Caco-2 (cell line): ENCODE data around the gene RANBP10. TPM values are rescaled to one million over a fixed set of nuclear protein-coding genes. Genes with fewer than 3 reads are reported as not detected.
"Not testable (repeated sequence)": the region's sequence is repeated elsewhere in the genome, so short reads cannot be mapped to it uniquely, and the experiment has no call there.

Experiments used
- BruUV-seq: library from RNA; stranded (reverse); fragments of 400-500 nt; replicated peaks from 2 replicates; lab custom pipeline; 2021; lab: Mats Ljungman, UMichigan
- CTCF ChIA-PET: fragments of 300-600 bp; sonication (Branson Sonifier 250); formaldehyde crosslinking; loops from one replicate; lab custom pipeline; 2022; ENCODE audit warnings: antibody characterized with exemption; lab: Charles Lee
- POLR2A ChIA-PET: fragments of 300-600 bp; sonication (Branson Sonifier 250); formaldehyde crosslinking; loops from one replicate; lab custom pipeline; 2022; ENCODE audit warnings: antibody characterized with exemption; lab: Charles Lee
- DNase-seq, 2 experiments: peaks; one replicate each; pipeline versions ENCODE4 v3.0.0 to v3.0.0-alpha.2; 2020 to 2022
- H3K27me3 ChIP-seq: replicated peaks from 2 replicates; pipeline ENCODE4 v1.6.0; 2011; ENCODE audit warnings: low read length; ENCODE audit not compliant: control insufficient read depth, insufficient read depth
- H3K36me3 ChIP-seq: 2 replicates; pipeline ENCODE4 v1.5.1; 2011; ENCODE audit warnings: low read length; ENCODE audit not compliant: control insufficient read depth, insufficient read depth
- H3K4me1 ChIP-seq: fragments of 250-450 bp; sonication (Bioruptor Pico); 2 replicates; pipeline ENCODE4 v1.5.1; 2020; ENCODE audit warnings: mild to moderate bottlenecking
- H3K4me3 ChIP-seq: 2 replicates; pipeline ENCODE4 v1.5.1; 2011; ENCODE audit warnings: low read depth, mild to moderate bottlenecking, control low read depth, low read length
- H3K9me3 ChIP-seq: fragments of 250-450 bp; sonication (Bioruptor Pico); 2 replicates; pipeline ENCODE4 v1.5.1; 2020; ENCODE audit warnings: mild to moderate bottlenecking, moderate library complexity
- H3K27ac Mint-ChIP-seq: one replicate; pipeline ENCODE4 v1.8.0; 2022; ENCODE audit warnings: mixed read lengths; ENCODE audit not compliant: unreplicated experiment
- H3K27me3 Mint-ChIP-seq: one replicate; pipeline ENCODE4 v1.8.0; 2022; ENCODE audit warnings: mixed read lengths; ENCODE audit not compliant: insufficient read depth, unreplicated experiment
- H3K36me3 Mint-ChIP-seq: one replicate; pipeline ENCODE4 v1.8.0; 2022; ENCODE audit warnings: mild to moderate bottlenecking, mixed read lengths; ENCODE audit not compliant: insufficient read depth, unreplicated experiment
- H3K4me1 Mint-ChIP-seq: one replicate; pipeline ENCODE4 v1.8.0; 2022; ENCODE audit warnings: low read depth, mixed read lengths; ENCODE audit not compliant: unreplicated experiment
- H3K4me3 Mint-ChIP-seq: one replicate; pipeline ENCODE4 v1.8.0; 2022; ENCODE audit warnings: mild to moderate bottlenecking, moderate library complexity, mixed read lengths; ENCODE audit not compliant: unreplicated experiment
- H3K9me3 Mint-ChIP-seq: one replicate; pipeline ENCODE4 v1.8.0; 2022; ENCODE audit warnings: mixed read lengths; ENCODE audit not compliant: unreplicated experiment
- intact Hi-C: fragments of 100-400 bp; cut with micrococcal nuclease; formaldehyde crosslinking; loops from one replicate; pipeline ENCODE4 v1.10.0; 2022; ENCODE audit not compliant: unreplicated experiment
- total RNA-seq: library from RNA; stranded (reverse); gene quantifications from 2 replicates; pipeline ENCODE4 v1.2.3, GENCODE V29; 2022
- TF ChIP-seq, protein P1 (sequence below), 2 experiments: fragments of 200-600 bp in 1 of 2; IDR thresholded peaks; 1 replicate in 1 of 2; 2 replicates in 1 of 2; pipeline versions ENCODE4 v1.5.1 to v1.8.0; 2011 to 2022; ENCODE audit warnings: antibody characterized with exemption in 1 of 2, control low read depth in 1 of 2, inconsistent platforms in 1 of 2, low read depth in 1 of 2, low read length in 1 of 2, mild to moderate bottlenecking in 1 of 2, moderate library complexity in 1 of 2; ENCODE audit not compliant: insufficient read depth in 1 of 2, severe bottlenecking in 1 of 2, unreplicated experiment in 1 of 2

The RANBP10 gene
- total RNA-seq, 1 experiment from 2014 or later = 21.8 TPM

DNA sequence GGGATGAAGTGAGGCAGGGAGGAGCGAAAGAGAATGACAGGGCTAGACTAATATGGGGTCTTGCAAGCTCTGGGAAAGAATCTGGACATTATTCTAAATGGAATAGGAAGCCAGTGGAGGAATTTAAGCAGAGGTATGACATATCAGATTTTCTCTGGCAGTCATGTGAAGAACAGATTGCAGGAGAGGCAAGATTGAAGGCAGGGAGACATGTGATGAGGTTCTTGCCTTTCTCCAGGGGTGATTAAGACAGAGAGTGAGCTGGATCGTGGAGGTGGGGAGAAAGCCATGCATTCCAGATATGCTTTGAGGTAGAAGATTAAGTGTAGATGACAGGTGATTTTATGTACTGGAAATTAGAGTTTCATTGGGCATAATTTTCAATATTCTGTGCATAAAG lies 31.5 kb upstream of the RANBP10 start:
- CTCF ChIA-PET = interaction anchor here (0.6 kb wide), 1 partner anchor 9 kb away, joined by 3 read pairs; no protein-coding TSS in a partner anchor
- POLR2A ChIA-PET = no interaction called here
- no peaks in the 10 kb centered on the region for H3K27me3 ChIP-seq
- Mint-ChIP-seq H3K27ac (no peak overlapping the region), H3K9me3 (no peaks in the 10 kb centered on the region), H3K27me3 (no peaks in the 10 kb centered on the region), H3K36me3 (peaks cover 22% of the 10 kb centered on the region), H3K4me1 (peaks cover 3% of the 10 kb centered on the region), H3K4me3 (no peak overlapping the region)
- intact Hi-C loops = no loop called here
- H3K9me3 ChIP-seq = no peaks in the 10 kb centered on the region
- H3K4me3 ChIP-seq = no peak overlapping the region
- peaks cover 5% of the 10 kb centered on the region for H3K4me1 ChIP-seq
- no peak for DNase-seq
- TF ChIP-seq, protein P1, sequence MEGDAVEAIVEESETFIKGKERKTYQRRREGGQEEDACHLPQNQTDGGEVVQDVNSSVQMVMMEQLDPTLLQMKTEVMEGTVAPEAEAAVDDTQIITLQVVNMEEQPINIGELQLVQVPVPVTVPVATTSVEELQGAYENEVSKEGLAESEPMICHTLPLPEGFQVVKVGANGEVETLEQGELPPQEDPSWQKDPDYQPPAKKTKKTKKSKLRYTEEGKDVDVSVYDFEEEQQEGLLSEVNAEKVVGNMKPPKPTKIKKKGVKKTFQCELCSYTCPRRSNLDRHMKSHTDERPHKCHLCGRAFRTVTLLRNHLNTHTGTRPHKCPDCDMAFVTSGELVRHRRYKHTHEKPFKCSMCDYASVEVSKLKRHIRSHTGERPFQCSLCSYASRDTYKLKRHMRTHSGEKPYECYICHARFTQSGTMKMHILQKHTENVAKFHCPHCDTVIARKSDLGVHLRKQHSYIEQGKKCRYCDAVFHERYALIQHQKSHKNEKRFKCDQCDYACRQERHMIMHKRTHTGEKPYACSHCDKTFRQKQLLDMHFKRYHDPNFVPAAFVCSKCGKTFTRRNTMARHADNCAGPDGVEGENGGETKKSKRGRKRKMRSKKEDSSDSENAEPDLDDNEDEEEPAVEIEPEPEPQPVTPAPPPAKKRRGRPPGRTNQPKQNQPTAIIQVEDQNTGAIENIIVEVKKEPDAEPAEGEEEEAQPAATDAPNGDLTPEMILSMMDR (IDR thresholded peaks at IDR 0.05; ENCODE audit: insufficient read depth in 1 of 2, low read depth in 1 of 2, low read length in 1 of 2, severe bottlenecking in 1 of 2, unreplicated experiment in 1 of 2) = no peak
- no TSS peak for BruUV-seq
- H3K36me3 ChIP-seq = no peaks in the 10 kb centered on the region

DNA sequence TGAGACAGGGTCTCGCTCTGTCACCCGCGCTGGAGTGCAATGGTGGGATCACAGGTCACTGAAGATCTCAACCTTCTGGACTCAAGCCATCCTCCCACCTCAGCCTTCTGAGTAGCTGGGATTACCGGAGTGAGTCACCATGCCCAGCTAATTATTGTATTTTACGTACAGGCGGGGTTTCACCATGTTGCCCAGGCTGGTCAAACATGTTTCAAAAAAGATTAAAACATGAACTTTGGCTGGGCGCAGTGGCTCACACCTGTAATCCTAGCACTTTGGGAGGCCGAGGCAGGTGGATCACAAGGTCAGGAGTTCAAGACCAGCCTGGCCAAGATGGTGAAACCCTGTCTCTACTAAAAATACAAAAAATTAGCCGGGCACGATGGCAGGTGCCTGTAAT lies 30.8 kb upstream of the RANBP10 start:
- BruUV-seq, POLR2A ChIA-PET, DNase-seq, H3K4me1 ChIP-seq, H3K9me3 Mint-ChIP-seq, H3K27me3 Mint-ChIP-seq, intact Hi-C loops, H3K36me3 ChIP-seq, H3K27me3 ChIP-seq, H3K4me3 Mint-ChIP-seq, H3K4me3 ChIP-seq, H3K27ac Mint-ChIP-seq, H3K9me3 ChIP-seq, H3K4me1 Mint-ChIP-seq: not testable (repeated sequence)
- H3K36me3 Mint-ChIP-seq = peaks cover 20% of the 10 kb centered on the region
- CTCF ChIA-PET = interaction anchor here (0.6 kb wide), 1 partner anchor 9 kb away, joined by 3 read pairs; no protein-coding TSS in a partner anchor

GRCh38 chr16:67834242-67834614 lies 27.9 kb upstream of the RANBP10 start:
- peaks cover 11% of the 10 kb centered on the region for H3K36me3 ChIP-seq
- ChIA-PET CTCF (interaction anchor here (0.6 to 2.1 kb wide), 9 partner anchors 12 to 287 kb away, joined by 3 to 14 read pairs (median 7); partner anchors contain the start of genes NUTF2, RANBP10 and TSNAXIP1), POLR2A (interaction anchor here (0.8 to 1.5 kb wide), 6 partner anchors 12 to 115 kb away, joined by 3 to 7 read pairs (median 4); partner anchors contain the start of genes GFOD2, NUTF2, PSMB10 and RANBP10)
- no peaks in the 10 kb centered on the region for H3K9me3 Mint-ChIP-seq
- no peaks in the 10 kb centered on the region for H3K27me3 Mint-ChIP-seq
- H3K4me3 ChIP-seq = peak overlapping the region; percentile 83
- H3K4me1 Mint-ChIP-seq = peaks cover 6% of the 10 kb centered on the region
- intact Hi-C loops = no loop called here
- H3K4me1 ChIP-seq = no peaks in the 10 kb centered on the region; the same call in 1 of the 2 replicates
- H3K27me3 ChIP-seq = no peaks in the 10 kb centered on the region
- peak overlapping the region; percentile 99 for H3K4me3 Mint-ChIP-seq
- TF ChIP-seq, protein P1 (IDR thresholded peaks at IDR 0.05; ENCODE audit: insufficient read depth in 1 of 2, low read depth in 1 of 2, low read length in 1 of 2, severe bottlenecking in 1 of 2, unreplicated experiment in 1 of 2) = no peak
- no peak overlapping the region for H3K27ac Mint-ChIP-seq
- BruUV-seq = no TSS peak
- H3K36me3 Mint-ChIP-seq = peaks cover 14% of the 10 kb centered on the region
- DNase-seq = no peak
- H3K9me3 ChIP-seq = no peaks in the 10 kb centered on the region
